PC-3 (cell line): ENCODE measurements around the gene MBOAT1. TPM values are rescaled to one million over a fixed set of nuclear protein-coding genes. Genes with fewer than 3 reads are reported as not detected.

Experiments
- ATAC-seq: fragments of 200-7000 bp; cut with Tn5 transposase; 2 replicates; pipeline ENCODE4 v1.9.1; 2020; ENCODE audit warnings: mild to moderate bottlenecking, moderate library complexity
- BruUV-seq: library from RNA; stranded (reverse); fragments of 400-500 nt; replicated peaks from 2 replicates; lab custom pipeline; 2021; lab: Mats Ljungman, UMichigan
- CTCF ChIA-PET: fragments of 300-600 bp; sonication (Branson Sonifier 250); formaldehyde crosslinking; loops from one replicate; lab custom pipeline; 2022; ENCODE audit warnings: antibody characterized with exemption; lab: Charles Lee
- POLR2A ChIA-PET: fragments of 300-600 bp; sonication (Branson Sonifier 250); formaldehyde crosslinking; loops from one replicate; lab custom pipeline; 2022; ENCODE audit warnings: antibody characterized with exemption; ENCODE audit not compliant: unreplicated experiment; lab: Charles Lee
- DNase-seq: peaks from one replicate; pipeline ENCODE4 v3.0.0-alpha.2; 2015
- H2AFZ ChIP-seq: fragments of 300-600 bp; sonication (generic); 2 replicates; pipeline ENCODE4 v1.6.0; 2016; ENCODE audit warnings: antibody characterized with exemption, low read length
- H3F3A ChIP-seq: fragments of 300-600 bp; sonication (generic); one replicate; pipeline ENCODE4 v1.6.0; 2017; ENCODE audit warnings: antibody characterized with exemption, low read length, control low read depth, mild to moderate bottlenecking; ENCODE audit not compliant: unreplicated experiment
- H3K27ac ChIP-seq: fragments of 300-600 bp; sonication (generic); 2 replicates; pipeline ENCODE4 v1.5.1; 2016; ENCODE audit warnings: mild to moderate bottlenecking, low read length
- H3K27me3 ChIP-seq: fragments of 300-600 bp; sonication (generic); 2 replicates; pipeline ENCODE4 v1.6.1; 2016; ENCODE audit warnings: low read length, mixed read lengths
- H3K36me3 ChIP-seq: fragments of 300-600 bp; sonication (generic); 2 replicates; pipeline ENCODE4 v1.6.1; 2016; ENCODE audit warnings: low read depth, mixed run types, low read length, mixed read lengths
- H3K4me1 ChIP-seq: fragments of 300-600 bp; sonication (generic); 2 replicates; pipeline ENCODE4 v1.5.1; 2016; ENCODE audit warnings: low read length; ENCODE audit not compliant: insufficient read depth
- H3K4me2 ChIP-seq: fragments of 300-600 bp; sonication (generic); 2 replicates; pipeline ENCODE4 v1.6.0; 2016; ENCODE audit warnings: low read length
- H3K4me3 ChIP-seq: fragments of 300-600 bp; sonication (generic); 2 replicates; pipeline ENCODE4 v1.5.1; 2016; ENCODE audit warnings: mild to moderate bottlenecking, low read length, mixed read lengths
- H3K79me2 ChIP-seq: fragments of 300-600 bp; sonication (generic); 2 replicates; pipeline ENCODE4 v1.6.1; 2017; ENCODE audit warnings: low read length, mixed read lengths
- H3K9ac ChIP-seq: fragments of 300-600 bp; sonication (generic); 2 replicates; pipeline ENCODE4 v1.6.0; 2016; ENCODE audit warnings: mild to moderate bottlenecking, low read length
- H3K9me2 ChIP-seq: fragments of 300-600 bp; sonication (generic); replicated peaks from 2 replicates; pipeline ENCODE4 v1.6.1; 2016; ENCODE audit warnings: mixed run types, low read length, mixed read lengths
- H3K9me3 ChIP-seq: fragments of 300-600 bp; sonication (generic); 2 replicates; pipeline ENCODE4 v1.6.1; 2016; ENCODE audit warnings: low read length, mixed read lengths
- H4K20me1 ChIP-seq: fragments of 300-600 bp; sonication (generic); 2 replicates; pipeline ENCODE4 v1.6.1; 2016; ENCODE audit warnings: low read length, mixed read lengths
- CTCF ChIP-seq: fragments of 300-600 bp; sonication (generic); conservative IDR thresholded peaks from 2 replicates; pipeline ENCODE4 v1.5.1; 2017; ENCODE audit warnings: antibody characterized with exemption, low read depth, mild to moderate bottlenecking, low read length
- EZH2 ChIP-seq: fragments of 300-600 bp; sonication (generic); IDR thresholded peaks from one replicate; pipeline ENCODE4 v1.6.1; 2017; ENCODE audit warnings: antibody characterized with exemption, mild to moderate bottlenecking, low read length; ENCODE audit not compliant: unreplicated experiment
- EZH2phosphoT487 ChIP-seq: fragments of 300-600 bp; sonication (generic); IDR thresholded peaks from 2 replicates; pipeline ENCODE4 v1.6.1; 2018; ENCODE audit warnings: mild to moderate bottlenecking, antibody characterized with exemption, low read length, borderline replicate concordance
- intact Hi-C: fragments of 100-400 bp; cut with micrococcal nuclease; formaldehyde crosslinking; loops from 2 replicates; pipeline ENCODE4 v1.9.0; 2023
- total RNA-seq: library from RNA; depleted of rRNA; stranded (reverse); fragments of >200 nt; gene quantifications from 2 replicates; pipeline ENCODE4 v1.2.3, GENCODE V29; 2014

MBOAT1 gene
- total RNA-seq, 1 experiment from 2014 or later = 8.4 TPM

DNA sequence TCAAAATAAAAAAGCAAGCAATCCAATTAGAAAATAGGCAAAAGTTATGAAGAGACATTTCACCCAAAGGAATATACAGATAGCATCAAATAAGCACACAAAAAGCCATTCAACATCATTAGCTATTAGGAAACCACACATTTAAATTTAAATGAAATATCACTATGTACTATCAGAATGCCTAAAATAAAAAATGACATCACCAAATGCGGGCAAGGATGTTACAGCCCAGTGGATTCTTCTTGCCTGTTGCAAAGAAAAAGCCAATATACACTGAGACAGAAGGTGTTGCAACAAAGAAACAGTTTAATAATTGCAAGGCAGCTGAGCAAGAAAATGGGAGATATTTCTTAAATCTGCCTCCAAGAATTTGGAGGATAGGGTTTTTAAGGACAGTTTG, 31.0 kb upstream of the MBOAT1 start:
- no peaks in the 10 kb centered on the region for H3F3A ChIP-seq
- H3K27ac ChIP-seq = no peak overlapping the region
- no peak overlapping the region for H3K4me2 ChIP-seq
- H3K4me1 ChIP-seq = no peaks in the 10 kb centered on the region
- H3K9ac ChIP-seq = no peak overlapping the region
- intact Hi-C loops = no loop called here
- H3K36me3 ChIP-seq = no peaks in the 10 kb centered on the region
- no peak for ATAC-seq
- no peaks in the 10 kb centered on the region for H3K9me2 ChIP-seq
- BruUV-seq = no TSS peak
- POLR2A ChIA-PET = no interaction called here
- H4K20me1 ChIP-seq = no peaks in the 10 kb centered on the region
- H3K9me3 ChIP-seq = no peaks in the 10 kb centered on the region
- H3K79me2 ChIP-seq = no peaks in the 10 kb centered on the region
- DNase-seq = no peak
- H3K4me3 ChIP-seq = no peak overlapping the region
- no peaks in the 10 kb centered on the region for H3K27me3 ChIP-seq
- H2AFZ ChIP-seq = no peak overlapping the region
- TF ChIP-seq CTCF = no peak
- TF ChIP-seq EZH2phosphoT487 = no peak
- TF ChIP-seq EZH2 = no peak
- CTCF ChIA-PET = no interaction called here

GRCh38 chr6:20242397-20242796, 30.1 kb upstream of the MBOAT1 start:
- Histone ChIP-seq H3F3A (no peaks in the 10 kb centered on the region), H4K20me1 (no peaks in the 10 kb centered on the region), H3K4me1 (peaks cover 8% of the 10 kb centered on the region), H3K9ac (no peak overlapping the region), H3K9me3 (no peaks in the 10 kb centered on the region), H3K36me3 (no peaks in the 10 kb centered on the region), H3K79me2 (no peaks in the 10 kb centered on the region), H3K4me2 (no peak overlapping the region), H3K4me3 (no peak overlapping the region), H3K27ac (no peak overlapping the region), H3K9me2 (no peaks in the 10 kb centered on the region), H2AFZ (no peak overlapping the region), H3K27me3 (no peaks in the 10 kb centered on the region)
- ATAC-seq = no peak
- intact Hi-C loops = no loop called here
- ChIA-PET CTCF (interaction anchor here (0.6 kb wide), 1 partner anchor 14 kb away, joined by 4 read pairs; no protein-coding TSS in a partner anchor), POLR2A (no interaction called here)
- no peak for DNase-seq
- TF ChIP-seq EZH2 = no peak
- TF ChIP-seq CTCF = no peak
- no peak for TF ChIP-seq EZH2phosphoT487
- BruUV-seq = no TSS peak

GRCh38 chr6:20241102-20241501, 28.8 kb upstream of the MBOAT1 start:
- no peak for ATAC-seq
- no peak for TF ChIP-seq EZH2phosphoT487
- TF ChIP-seq EZH2 = no peak
- no peak for TF ChIP-seq CTCF
- H3K9ac ChIP-seq = no peak overlapping the region
- ChIA-PET POLR2A (no interaction called here), CTCF (no interaction called here)
- H4K20me1 ChIP-seq = no peaks in the 10 kb centered on the region
- intact Hi-C loops = no loop called here
- no peak for DNase-seq
- no peak overlapping the region for H3K27ac ChIP-seq
- no peaks in the 10 kb centered on the region for H3K79me2 ChIP-seq
- H3K4me3 ChIP-seq = no peak overlapping the region
- H3K4me2 ChIP-seq = no peak overlapping the region
- H2AFZ ChIP-seq = no peak overlapping the region
- H3K9me2 ChIP-seq = no peaks in the 10 kb centered on the region
- H3K36me3 ChIP-seq = no peaks in the 10 kb centered on the region
- BruUV-seq = no TSS peak
- H3F3A ChIP-seq = no peaks in the 10 kb centered on the region
- H3K27me3 ChIP-seq = no peaks in the 10 kb centered on the region
- H3K4me1 ChIP-seq = peaks cover 21% of the 10 kb centered on the region
- no peaks in the 10 kb centered on the region for H3K9me3 ChIP-seq
